HK-2 (cell line): ENCODE results near the gene ENO3.
A peak's percentile ranks its signal among the peaks of the same experiment; 100 is the strongest.

ENCODE experiments used
- DNase-seq: peaks from one replicate; pipeline ENCODE4 v3.0.0-alpha.2; 2018; ENCODE audit not compliant: unreplicated experiment

Gene ENO3

GRCh38 chr17:4937553-4937952 lies 13.4 kb upstream of the ENO3 start:
- no peak for DNase-seq

- no peak for DNase-seq
These were observed 12.8 kb upstream of the ENO3 start for GRCh38 chr17:4938069-4938491.

- DNase-seq = no peak
These were observed 12.0 kb upstream of the ENO3 start for GRCh38 chr17:4938688-4939545.

- DNase-seq = no peak
These were observed 11.4 kb upstream of the ENO3 start for GRCh38 chr17:4939546-4939795.

GRCh38 chr17:4939796-4940554 lies 10.9 kb upstream of the ENO3 start, which contains the start of the genes RNF167 and SLC25A11:
TSS of gene RNF167 (plus strand) at chr17:4940268. CDS start at chr17:4940910, 642 bp downstream.
TSS of gene SLC25A11 (minus strand) at chr17:4940046. CDS start at chr17:4939910, 136 bp downstream.
- DNase-seq = peak; percentile 93

- peak; percentile 50 for DNase-seq
These were observed 10.2 kb upstream of the ENO3 start for GRCh38 chr17:4940555-4941318.

- no peak for DNase-seq
These were observed 9.7 kb upstream of the ENO3 start for GRCh38 chr17:4941319-4941610.

- no peak for DNase-seq
These were observed 8.0 kb upstream of the ENO3 start for GRCh38 chr17:4942760-4943508.

- DNase-seq = no peak
These were observed 6.8 kb upstream of the ENO3 start for GRCh38 chr17:4944163-4944553.

- DNase-seq = no peak
These were observed 6.3 kb upstream of the ENO3 start for GRCh38 chr17:4944554-4945175.

GRCh38 chr17:4945176-4945943 lies 5.6 kb upstream of the ENO3 start:
- DNase-seq = peak; percentile 88

- DNase-seq = no peak
These were observed 5.0 kb upstream of the ENO3 start for GRCh38 chr17:4945944-4946280.

- DNase-seq = no peak
These were observed 4.5 kb upstream of the ENO3 start for GRCh38 chr17:4946312-4946976.

- no peak for DNase-seq
These were observed 3.9 kb upstream of the ENO3 start for GRCh38 chr17:4947010-4947410.

- DNase-seq = peak; percentile 61
These were observed 3.3 kb upstream of the ENO3 start for GRCh38 chr17:4947411-4948165.

- DNase-seq = peak; percentile 87
These were observed 2.6 kb upstream of the ENO3 start, which contains the start of gene PFN1 for GRCh38 chr17:4948166-4948930. TSS of gene PFN1 (minus strand) at chr17:4948530. CDS start at chr17:4948394, 136 bp downstream.

- peak; percentile 79 for DNase-seq
These were observed 2.0 kb upstream of the ENO3 start for GRCh38 chr17:4948931-4949320.

- peak; percentile 89 for DNase-seq
These were observed 1.4 kb upstream of the ENO3 start for GRCh38 chr17:4949321-4950074.
